NCI-H2081 treated with DMSO at 0.1 percent for 48 hours (cell line): ENCODE measurements around the gene FOXJ3.
A peak's percentile ranks its signal among the peaks of the same experiment; 100 is the strongest.

Source experiments
- DNase-seq: peaks from one replicate; lab custom pipeline; 2025; lab: John Stamatoyannopoulos, UW

FOXJ3 gene

DNA sequence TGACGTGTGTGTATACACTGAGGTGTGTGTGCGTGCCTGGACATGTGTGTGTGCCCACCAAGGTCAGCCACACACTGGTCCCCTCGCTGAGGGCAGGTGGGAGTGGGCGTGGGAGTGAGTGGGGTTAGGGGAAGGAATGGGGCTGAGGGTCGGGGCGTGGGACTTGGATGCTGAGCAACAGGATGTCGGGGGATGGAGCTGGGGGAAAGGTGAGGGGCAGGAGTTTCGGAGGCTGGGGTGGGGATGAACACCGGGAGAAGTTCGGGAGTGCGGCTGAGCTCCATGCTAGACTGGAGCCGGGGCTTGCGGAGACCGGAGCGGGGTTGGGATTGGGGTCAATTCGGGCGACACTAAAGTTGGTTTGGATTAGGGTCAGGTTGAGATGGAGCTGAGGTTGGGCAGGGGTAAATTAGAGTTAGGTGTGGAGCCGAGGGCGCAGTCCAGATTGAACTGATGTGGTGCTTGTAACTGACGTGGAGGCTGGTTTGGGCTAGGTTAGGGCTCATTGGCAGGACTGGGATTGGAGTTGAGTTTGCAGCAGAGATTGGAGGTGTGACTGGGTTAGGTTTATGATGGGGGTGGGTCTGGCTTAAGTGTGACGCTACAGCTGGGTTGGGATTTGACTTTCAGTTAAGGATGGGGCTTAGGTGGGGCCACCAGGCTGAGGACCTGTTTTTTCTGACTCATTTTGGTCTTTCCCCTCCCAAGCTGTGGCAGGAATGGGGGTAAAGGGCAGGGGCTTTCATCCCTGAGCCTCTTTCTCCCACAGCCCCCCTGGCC lies 167.2 kb downstream of the FOXJ3 start:
- no peak for DNase-seq

DNA sequence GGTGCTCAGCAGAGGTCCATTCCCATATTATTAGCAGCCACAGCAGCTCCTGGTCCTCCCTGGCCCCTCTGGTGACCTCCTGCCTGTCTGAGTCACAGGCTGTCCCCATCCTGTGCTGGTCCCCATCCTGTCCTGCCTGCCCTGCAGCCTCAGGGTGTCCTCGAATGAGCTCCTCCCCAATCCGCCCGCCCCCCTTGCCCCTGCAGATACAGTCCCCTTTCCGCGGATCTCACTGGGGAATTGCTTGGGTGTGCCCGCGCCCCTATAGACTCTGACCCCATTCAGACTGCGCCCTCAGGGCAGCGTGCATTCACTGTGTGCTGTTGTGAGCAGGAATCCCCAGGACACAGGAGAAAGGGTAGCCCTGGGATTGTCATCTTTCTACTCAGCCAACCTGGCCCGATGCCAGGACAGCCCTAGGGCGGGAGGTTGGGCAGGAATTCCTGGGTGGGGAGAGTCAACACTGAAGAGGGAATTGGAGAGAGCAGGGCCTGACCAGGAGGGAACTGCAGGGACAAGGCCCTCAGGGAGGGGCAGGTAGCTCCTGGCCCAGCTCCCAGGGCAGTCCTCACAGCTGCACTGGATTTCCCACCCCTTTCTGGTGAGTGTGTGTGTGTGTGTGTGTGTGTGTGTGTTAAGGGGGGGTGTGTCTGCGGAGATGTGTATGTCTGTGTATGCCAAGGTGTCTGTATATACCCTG lies 169.4 kb downstream of the FOXJ3 start:
- peak; percentile 63 for DNase-seq

DNA sequence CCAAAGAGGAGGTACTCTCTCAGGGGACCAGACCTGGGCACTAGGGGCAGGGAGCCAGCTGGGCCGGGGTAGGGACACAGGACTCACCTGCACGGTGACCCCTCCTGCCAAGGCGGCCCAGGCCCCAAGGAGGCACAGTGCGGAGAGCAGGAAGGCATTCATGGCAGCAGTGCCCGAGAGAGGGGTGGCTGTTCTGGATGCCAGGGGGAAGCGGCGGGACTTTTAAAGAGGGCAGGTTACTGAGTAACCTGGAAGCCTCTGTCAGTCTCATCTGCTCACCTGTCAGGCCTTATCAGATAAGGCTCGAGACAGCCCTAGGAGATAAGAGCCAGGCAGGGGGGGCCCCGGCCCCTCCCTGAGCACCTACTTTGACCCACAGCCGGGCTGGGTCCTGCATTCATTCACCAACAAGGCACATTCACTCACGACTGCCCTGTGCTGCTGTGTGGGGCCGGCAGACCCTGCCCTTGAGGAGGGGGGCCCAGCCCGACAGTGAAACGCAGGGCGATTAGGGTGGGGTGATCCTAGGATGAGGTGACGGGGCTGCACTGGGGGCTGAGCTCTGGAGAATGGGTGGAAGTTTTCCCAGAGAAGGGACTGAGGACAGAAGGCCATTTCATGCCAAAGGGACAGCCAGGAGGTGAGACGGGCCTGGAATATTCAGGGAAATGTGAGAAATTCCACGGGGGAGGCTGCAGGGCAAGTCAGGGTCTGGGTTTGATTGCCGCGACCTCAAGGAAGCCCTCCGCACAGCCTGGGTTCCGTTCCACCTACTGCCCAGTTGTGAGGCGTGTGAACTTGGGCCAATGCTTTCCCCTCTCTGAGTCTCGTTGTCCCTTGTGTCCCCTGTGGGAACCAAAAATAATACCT lies 170.2 kb downstream of the FOXJ3 start, which contains the start of gene GUCA2A:
Gene GUCA2A (minus strand): TSS at position 195 of the 870 bp plus-strand sequence. CDS start 33 bp downstream, at position 162.
- DNase-seq: no peak

DNA sequence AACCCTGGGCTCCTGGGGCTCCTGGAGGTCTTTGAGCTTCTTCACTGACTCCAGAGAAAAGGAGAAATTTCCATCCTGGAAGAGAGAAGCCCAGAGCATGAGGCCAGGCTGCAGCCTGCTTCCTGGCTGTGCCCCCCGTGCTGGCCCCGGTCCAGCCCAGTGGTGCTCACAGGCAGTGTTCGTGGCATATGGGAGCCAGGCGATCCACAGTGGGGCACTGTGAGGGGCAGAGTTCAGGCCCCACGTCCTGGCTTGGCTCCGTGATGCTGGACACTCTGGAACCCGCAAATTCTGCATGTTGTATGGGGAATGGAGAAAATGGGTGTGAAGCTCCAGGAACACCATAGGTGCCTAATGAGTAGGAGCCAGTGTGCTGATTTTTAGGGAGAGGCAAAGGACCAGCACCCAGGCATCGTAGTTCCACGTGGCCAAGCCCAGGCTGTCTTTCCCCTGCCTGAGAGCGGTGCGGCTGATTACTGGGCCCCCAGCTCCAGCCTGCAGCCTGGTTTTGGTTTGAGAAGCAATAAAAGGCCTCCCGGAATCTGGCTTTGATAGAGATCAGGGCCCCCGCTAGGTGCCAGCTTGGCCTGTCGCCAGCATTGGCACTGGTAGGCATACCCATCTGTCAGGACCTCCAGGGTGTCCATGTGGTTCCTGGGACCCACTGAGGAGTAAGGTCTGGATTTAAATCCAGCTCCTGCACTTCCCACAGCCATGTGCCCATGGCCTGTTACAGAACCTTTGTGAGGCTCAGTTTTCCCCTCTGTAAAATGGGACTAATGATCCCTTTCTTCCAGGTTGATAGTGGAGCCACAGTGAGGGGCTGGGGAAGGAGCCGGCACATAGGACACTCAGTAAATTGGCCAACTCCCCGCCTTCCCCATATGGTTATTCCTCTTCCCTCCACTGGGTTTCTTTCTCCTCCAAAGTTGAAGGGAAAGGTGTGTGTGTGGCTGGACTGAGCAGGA lies 171.2 kb downstream of the FOXJ3 start:
- DNase-seq: no peak

DNA sequence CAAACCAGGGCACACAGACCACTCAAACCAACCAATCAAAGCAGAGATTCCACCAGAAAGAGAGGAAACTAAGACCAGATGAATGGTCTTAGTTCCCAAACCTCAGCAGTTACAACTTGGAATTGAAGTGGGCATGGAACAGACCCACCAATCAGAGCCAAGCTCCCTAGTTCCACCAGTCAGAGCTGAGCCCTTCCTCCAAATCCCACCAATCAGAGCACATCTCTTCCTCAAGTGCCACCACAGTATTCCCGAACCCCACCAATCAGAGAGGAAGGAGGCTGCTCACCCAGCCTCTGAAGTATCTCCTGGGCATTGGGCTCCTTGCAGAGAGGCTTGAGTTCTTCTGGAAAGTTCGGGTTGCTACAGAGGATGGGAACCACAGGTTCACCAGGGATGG lies 171.9 kb downstream of the FOXJ3 start:
- DNase-seq: no peak

DNA sequence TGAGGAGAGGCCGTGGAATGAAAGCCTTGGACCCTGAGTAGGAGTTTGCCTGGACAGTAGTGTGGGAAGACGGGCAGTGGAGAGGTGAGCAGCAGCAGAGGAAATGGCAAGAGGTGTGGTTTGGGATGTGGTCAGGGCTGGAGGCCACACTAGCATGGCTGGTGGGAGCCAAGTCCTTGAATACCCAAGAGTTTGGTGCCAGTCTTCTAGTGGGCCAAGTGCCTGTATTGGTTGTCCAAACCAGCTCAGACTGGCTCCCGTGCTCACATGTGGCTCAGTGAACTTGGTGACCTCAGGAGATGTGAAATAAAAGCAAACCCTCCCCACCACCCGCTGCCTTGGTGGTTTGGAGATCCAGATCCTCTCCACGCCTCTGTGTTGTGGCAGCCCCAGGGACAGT lies 172.9 kb downstream of the FOXJ3 start:
- no peak for DNase-seq

DNA sequence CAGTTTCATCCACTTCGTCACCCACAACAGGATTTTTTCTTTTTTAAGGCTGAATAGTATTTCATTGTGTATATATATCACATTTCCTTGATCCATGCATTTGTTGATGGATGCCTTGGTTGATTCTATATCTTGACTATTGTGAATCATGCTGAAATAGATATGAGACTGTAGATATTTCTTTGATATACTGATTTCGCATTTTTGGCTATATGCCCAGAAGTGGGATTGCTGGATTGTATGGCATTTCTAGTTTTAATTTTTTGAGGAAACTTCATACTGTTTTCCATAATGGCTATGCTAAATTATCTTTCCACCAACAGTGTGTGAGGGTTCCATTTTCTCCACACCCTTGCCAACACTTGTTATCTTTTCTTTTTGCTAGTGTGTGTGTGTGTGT lies 176.8 kb downstream of the FOXJ3 start:
- DNase-seq: no peak

DNA sequence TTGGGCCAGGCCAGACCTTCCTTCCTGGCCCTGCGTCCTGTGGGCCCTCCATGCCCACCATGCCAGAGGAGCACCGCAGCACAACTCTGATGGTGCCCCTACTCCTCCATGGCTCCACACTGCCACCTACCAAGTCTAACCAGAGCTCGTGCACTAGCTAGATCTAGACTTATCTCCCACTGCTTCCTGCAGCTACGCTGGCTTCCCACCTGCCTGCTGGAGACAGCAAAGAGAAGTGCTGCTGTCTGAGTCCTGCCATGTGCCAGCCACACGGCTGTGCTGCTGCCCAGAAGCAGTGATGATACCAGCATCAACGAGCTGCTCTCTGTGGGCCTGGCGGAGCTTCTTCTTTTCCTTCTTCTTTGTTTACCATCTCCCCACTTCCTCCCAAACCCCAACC lies 177.4 kb downstream of the FOXJ3 start:
- no peak for DNase-seq

DNA sequence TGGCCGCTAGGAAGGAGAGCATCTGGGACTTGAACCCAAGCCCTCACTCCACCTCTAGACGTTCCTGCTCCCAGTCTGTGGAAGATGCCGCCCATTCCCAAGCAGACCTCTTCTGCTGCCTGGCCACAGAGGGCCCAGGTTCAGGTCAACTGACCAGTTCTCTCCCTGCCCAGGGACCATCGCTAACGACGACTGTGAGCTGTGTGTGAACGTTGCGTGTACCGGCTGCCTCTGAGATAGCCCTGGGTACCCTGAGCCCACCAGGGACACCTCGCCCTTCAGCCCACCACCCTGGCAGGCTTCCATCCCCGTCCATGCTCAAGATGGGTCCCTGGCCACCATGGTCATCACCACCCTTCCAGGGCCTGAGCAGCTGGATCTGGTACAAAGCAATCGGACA lies 179.7 kb downstream of the FOXJ3 start:
- no peak for DNase-seq

DNA sequence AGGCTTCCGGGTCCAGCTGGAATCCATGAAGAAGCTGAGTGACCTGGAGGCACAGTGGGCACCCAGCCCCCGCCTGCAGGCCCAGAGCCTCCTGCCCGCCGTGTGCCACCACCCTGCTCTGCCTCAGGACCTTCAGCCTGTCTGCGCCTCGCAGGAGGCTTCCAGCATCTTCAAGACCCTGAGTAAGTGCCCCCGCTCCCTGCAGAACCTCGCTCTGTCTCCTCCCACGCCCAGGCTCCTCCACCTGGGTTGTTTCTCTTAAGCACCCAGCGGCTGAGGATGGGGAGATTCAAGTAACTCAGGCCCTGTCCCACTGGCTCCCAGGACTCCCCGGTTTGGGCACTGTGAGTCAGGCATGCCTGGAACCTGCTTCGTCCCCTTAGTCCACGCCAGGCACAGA lies 180.3 kb downstream of the FOXJ3 start:
- no peak for DNase-seq

DNA sequence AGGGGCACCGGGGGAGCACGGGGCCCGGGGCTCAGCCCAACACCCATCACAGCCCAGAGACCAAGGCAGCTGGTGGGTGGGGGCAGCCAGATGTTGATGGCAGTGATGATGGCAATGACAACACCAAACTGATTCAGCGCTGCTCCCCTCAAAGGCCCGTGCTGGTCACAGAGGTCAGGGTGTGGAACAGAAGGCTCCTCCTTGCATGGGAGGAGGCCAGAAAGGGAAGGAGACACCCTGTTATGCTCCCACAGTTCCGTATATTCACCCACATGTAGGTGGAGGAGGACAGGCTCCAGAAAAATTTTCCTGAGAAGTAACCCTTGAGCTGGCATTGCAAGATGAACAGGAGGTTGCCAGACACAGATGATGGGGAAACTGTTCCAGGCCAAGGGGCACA lies 181.4 kb downstream of the FOXJ3 start:
- no peak for DNase-seq

DNA sequence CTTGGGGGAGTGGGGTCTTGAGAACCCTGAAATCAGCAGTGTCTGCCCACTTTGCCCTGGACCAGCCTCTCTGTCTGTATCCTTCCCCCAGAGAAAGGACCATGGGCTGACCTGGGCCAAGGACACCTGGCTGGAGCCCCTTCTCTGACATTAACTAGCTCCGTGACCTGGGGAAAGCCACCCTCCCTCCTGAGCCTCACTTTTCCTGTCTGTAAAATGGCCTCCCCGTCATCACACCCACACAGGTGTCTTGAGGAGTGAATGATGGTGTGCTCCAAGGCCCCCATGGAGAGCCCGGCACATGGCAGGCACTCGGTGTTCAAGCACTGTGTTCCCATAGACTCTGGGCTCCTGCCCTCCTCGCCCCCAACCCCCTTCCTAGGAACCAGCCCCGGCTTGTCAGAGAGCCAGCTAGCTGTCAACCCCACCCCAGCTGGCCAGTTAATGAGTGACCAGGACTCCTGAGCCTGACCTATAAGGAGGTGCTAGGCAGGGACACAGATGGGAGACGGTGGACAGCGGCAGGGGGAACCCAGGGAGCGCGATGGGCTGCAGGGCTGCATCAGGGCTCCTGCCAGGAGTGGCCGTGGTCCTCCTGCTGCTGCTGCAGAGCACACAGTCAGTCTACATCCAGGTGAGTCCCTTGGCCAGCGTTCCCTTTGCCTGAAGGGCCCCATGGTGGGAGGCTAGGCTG lies 182.0 kb downstream of the FOXJ3 start, which contains the start of gene GUCA2B:
Gene GUCA2B (plus strand): TSS at position 504 of the 694 bp plus-strand sequence. CDS start 41 bp downstream, at position 545.
- DNase-seq: no peak

DNA sequence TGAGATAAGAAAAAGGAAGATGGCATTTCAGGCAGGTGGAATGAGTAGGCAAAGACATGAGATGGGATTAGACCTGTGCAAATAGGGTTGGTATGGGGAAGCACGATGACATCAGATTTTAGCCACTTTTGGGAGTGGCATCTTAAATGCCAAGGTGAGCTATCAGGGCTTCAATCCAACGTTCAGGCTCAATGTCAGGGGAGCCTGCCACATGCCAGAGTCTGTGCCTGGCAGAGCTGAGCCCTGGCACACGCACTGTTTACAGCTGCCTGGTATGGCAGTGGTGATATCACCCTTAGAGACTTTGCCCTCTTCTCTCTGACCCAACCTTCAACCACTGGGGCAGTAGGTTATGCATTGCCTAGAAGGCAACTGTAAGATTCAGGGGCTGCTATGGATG lies 182.9 kb downstream of the FOXJ3 start:
- DNase-seq: no peak

DNA sequence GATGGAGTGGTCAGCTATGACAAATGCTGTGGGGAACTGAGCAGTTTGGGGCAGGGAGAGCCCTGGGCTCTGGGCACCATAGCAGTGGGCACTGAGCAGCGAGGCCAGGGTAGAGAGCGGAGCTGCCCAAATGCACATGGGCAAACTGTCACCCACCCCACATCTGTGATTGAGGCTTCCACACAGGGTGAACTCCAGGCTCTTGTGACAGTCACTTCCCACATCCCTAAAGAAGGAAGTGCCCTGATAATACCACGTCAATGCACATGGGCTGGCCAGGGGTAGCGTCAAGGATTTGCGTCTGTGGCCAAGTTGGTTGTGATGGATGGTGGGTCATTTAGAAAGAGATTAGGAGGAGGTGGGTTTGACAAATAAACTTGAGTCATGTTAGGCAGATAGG lies 184.4 kb downstream of the FOXJ3 start:
- no peak for DNase-seq

DNA sequence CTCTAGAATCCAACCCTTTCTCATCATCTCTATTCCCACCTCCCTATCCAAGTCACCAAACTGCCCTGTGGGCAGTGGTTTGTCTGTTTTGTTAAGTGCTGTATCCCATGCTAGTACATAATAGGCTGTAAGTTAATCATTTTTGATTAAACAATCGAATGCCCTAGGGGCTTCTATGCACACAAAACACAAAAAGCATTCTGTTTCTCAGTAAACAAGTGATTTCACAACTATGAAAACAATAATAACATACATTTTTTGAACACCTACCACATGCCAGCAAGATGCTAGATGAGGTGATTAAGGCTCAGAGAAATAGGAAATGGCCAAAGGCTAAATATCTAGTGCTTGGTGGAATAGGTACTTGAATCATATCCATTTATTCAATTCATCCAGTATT lies 186.9 kb downstream of the FOXJ3 start:
- no peak for DNase-seq

DNA sequence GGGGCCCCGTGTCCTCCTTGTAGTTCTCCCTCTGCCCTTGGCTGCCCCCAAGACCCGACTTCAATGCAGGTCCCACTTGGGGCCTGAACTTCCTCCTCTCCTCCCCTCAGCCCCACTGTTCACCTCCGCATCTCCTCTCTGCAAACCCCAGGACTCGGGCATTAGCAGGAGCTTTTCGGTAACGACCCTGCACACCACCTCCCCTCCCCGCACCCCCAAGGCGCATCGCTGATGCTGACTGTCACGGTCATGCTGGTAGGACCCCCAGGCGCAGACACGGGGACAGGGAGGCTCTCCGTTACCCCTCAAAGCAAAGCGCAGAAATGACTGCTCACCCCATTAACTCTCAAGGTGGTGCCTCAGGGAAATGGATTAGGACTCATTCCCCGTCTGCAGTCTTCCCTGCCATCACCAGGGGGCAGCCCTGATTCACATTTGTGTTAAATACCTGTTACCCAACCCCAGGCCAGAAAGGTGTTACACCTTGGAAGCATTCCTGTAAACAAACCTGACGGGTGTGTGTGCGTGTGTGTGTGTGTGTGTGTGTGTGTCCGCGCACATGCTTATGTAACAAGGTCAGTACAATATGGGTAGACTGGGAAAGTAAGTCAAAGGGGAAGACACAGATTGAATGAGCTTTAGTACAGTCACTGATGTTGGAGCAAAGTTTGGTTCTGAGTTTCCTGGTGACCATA lies 188.3 kb downstream of the FOXJ3 start:
- peak; percentile 54 for DNase-seq

DNA sequence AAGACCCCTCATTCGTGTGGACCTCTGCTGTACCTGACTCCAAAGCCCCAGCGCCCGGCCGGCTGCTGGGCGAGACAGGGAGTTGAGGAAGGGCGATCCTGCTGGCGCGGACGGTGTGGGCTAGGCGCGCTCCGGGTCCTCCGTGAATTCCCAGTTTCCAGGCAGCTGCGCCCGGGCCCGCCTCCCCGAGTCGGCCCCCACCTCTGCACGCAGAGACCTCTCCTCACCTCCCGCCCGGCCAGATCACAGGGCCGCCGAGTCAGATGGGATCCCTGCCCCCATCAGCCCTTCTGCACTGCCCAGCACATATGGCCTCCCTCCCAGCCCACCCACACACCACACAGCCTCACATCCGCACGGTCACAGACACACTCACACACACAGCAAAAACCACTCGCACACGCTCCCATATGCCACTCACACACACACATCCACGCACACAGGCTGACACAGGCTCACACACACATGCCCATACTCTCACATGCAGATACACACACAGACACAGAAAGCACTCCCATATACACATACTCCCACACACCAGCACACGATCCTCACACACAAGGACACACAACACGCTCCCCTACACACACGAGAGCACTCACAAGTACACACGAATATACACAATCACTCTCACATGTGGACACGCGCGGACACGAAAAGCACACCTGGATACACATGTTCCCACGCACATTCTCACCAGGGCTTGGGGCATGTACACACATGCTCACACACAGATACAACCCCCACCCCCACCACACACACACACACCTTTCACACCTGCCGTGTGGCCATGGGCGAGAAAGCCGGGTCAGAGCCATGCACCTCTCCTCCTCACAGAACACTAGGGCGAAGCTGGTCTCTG lies 189.0 kb downstream of the FOXJ3 start:
- no peak for DNase-seq

DNA sequence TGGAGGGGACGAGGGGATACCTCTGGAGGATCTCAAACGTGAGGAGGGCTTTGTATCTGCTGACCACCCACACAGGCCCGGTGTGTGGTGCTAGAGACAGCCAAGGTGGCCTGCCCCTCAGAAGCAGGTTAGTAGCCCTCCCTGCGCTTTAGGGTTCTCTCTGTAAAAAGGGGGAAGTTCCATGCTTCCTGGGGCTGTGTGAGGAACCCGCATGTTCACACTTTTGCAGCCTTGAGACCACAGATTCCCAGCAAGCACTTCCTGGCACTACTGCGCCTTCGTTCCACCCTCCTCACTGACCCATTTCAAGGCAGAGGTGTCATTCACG lies 189.7 kb downstream of the FOXJ3 start:
- DNase-seq: no peak

DNA sequence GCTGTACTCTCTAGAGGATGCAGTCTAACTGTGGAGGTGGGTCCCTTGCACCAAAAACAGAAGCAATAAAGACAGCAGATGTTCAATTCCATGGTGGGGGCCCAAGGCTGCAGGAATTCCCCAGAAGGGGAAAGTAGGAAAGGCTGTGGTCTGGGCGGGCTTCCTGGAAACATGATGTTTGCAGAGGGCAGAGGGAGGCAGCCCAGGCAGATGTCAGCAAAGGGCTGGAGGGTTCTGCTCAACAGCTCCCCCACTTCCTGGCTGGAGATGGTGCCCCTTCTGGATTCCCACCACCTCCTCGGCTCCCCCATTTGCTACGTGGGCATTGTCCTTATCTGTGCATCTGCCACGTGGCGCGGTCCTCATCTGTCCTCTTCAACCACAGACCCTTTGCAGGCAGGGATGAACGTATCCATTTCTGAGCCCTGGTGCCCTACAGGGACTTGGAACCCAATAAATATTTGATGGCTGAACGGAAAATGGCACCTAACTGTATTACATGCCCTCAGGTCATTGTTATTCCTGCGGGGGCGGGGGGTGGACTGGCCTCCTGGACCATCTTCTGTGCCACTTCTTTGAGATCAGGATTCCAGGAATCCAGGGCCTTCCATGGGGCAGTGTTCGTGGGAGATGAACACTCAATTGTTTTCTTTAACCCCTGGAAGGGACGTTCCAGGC lies 190.2 kb downstream of the FOXJ3 start:
- no peak for DNase-seq
